HepG2 (cell line): Measurements from ENCODE around the gene PDXDC1. TPM values are rescaled to one million over a fixed set of nuclear protein-coding genes. Genes with fewer than 3 reads are reported as not detected.
A peak's percentile ranks its signal among the peaks of the same experiment; 100 is the strongest.
"Not testable (repeated sequence)": the region's sequence is repeated elsewhere in the genome, so short reads cannot be mapped to it uniquely, and the experiment has no call there.

Experiments
- ATAC-seq: fragments of 200-7000 bp; cut with Tn5 transposase; 3 replicates; pipeline ENCODE4 v1.9.1; 2020; ENCODE audit warnings: mild to moderate bottlenecking, moderate library complexity
- BruUV-seq: library from RNA; stranded (reverse); fragments of 400-500 nt; replicated peaks from 2 replicates; lab custom pipeline; 2021; lab: Mats Ljungman, UMichigan
- CTCF ChIA-PET: fragments of 300-600 bp; formaldehyde crosslinking; extraction: SDS; loops from one replicate; lab custom pipeline; 2021; ENCODE audit warnings: low total read pairs, inconsistent platforms, low intra/inter-chr PET ratio; lab: Yijun Ruan, JAX
- POLR2A ChIA-PET: fragments of 350-600 bp; sonication (Branson Sonifier 250); formaldehyde crosslinking; loops from one replicate; lab custom pipeline; 2020; ENCODE audit warnings: antibody characterized with exemption, inconsistent platforms; lab: Yijun Ruan, JAX
- DNase-seq: peaks from one replicate; pipeline ENCODE4 v3.0.0-alpha.2; 2015; ENCODE audit warnings: low spot score
- FAIRE-seq: peaks from 3 replicates; lab custom pipeline; 2011; peaks lifted over from hg19 to GRCh38; lab: Jason Lieb, UNC
- H2AFZ ChIP-seq: one replicate; pipeline ENCODE4 v1.6.1; 2011; ENCODE audit warnings: low read length, inconsistent platforms
- H3K27ac ChIP-seq: fragments of 300-600 bp; 3 replicates; pipeline ENCODE4 v1.8.0; 2011; ENCODE audit warnings: mixed run types, mild to moderate bottlenecking, mixed read lengths, low read length, inconsistent platforms; ENCODE audit not compliant: insufficient read depth; ENCODE audit errors: extremely low read length
- H3K27me3 ChIP-seq, 2 experiments: fragments of 200-600 bp in 1 of 2; 2 replicates in 1 of 2; 3 replicates in 1 of 2; pipeline versions ENCODE4 v1.6.0 to v1.8.0; 2011; ENCODE audit warnings: low read length in 2 of 2, mild to moderate bottlenecking in 2 of 2, moderate library complexity in 2 of 2, inconsistent platforms in 1 of 2; ENCODE audit not compliant: insufficient read depth in 2 of 2, control insufficient read depth in 1 of 2
- H3K36me3 ChIP-seq, 2 experiments: fragments of 200-600 bp in 1 of 2; replicated peaks in 1 of 2; 2 replicates in 1 of 2; 3 replicates in 1 of 2; pipeline versions ENCODE4 v1.5.1 to v1.8.0; 2011; ENCODE audit warnings: low read length in 2 of 2, inconsistent platforms in 1 of 2; ENCODE audit not compliant: insufficient read depth in 2 of 2, control insufficient read depth in 1 of 2
- H3K4me1 ChIP-seq: 2 replicates; pipeline ENCODE4 v1.5.1; 2012; ENCODE audit warnings: low read length, inconsistent platforms; ENCODE audit not compliant: insufficient read depth
- H3K4me2 ChIP-seq: 2 replicates; pipeline ENCODE4 v1.6.0; 2011; ENCODE audit warnings: low read depth, low read length, inconsistent platforms
- H3K4me3 ChIP-seq, 3 experiments: fragments of 200-600 bp in 1 of 3; sonication (generic), shearing (Covaris generic) in 1 of 3; replicated peaks in 1 of 3; 2 replicates each; pipeline ENCODE4 v1.5.1; 2011 to 2016; ENCODE audit warnings: low read length in 3 of 3, inconsistent platforms in 2 of 3, low read depth in 2 of 3, mild to moderate bottlenecking in 2 of 3, control low read depth in 1 of 3, mixed read lengths in 1 of 3; ENCODE audit not compliant: insufficient read depth in 1 of 3
- H3K79me2 ChIP-seq: one replicate; pipeline ENCODE4 v1.6.1; 2011; ENCODE audit warnings: low read length, inconsistent platforms; ENCODE audit not compliant: insufficient read depth
- H3K9ac ChIP-seq: 2 replicates; pipeline ENCODE4 v1.6.0; 2011; ENCODE audit warnings: mild to moderate bottlenecking, low read depth, low read length, inconsistent platforms; ENCODE audit not compliant: insufficient read depth
- H3K9me3 ChIP-seq: 2 replicates; pipeline ENCODE4 v1.5.1; 2012; ENCODE audit warnings: mild to moderate bottlenecking, low read length
- H4K20me1 ChIP-seq: 2 replicates; pipeline ENCODE4 v1.6.0; 2011; ENCODE audit warnings: inconsistent platforms, mild to moderate bottlenecking, low read length, moderate library complexity; ENCODE audit not compliant: insufficient read depth
- FOSL2 ChIP-seq: sonication (generic); formaldehyde crosslinking; IDR thresholded peaks from 2 replicates; pipeline ENCODE4 v1.4.0; 2020; ENCODE audit warnings: missing genetic modification reagents
- NFE2 ChIP-seq: sonication (generic); formaldehyde crosslinking; IDR thresholded peaks from 2 replicates; pipeline ENCODE4 v1.4.0; 2020; ENCODE audit warnings: missing genetic modification reagents
- NFE2L2 ChIP-seq: fragments of 150-350 bp; IDR thresholded peaks from 2 replicates; pipeline ENCODE4 v1.6.1; 2014; ENCODE audit warnings: low read length
- WGBS: methylation state at CpG from one replicate; pipeline ENCODE4 v1.1.6; 2017; ENCODE audit warnings: low lambda C conversion rate; 5-methylcytosine and 5-hydroxymethylcytosine counted together
- in situ Hi-C: cut with HindIII; loops from 2 replicates; pipeline ENCODE4 v1.10.0; 2017; ENCODE audit warnings: low pct_unique_long_range_greater_than_20kb; ENCODE audit not compliant: extremely low pct_ligation_motif_present
- intact Hi-C: fragments of 100-400 bp; cut with micrococcal nuclease; formaldehyde crosslinking; loops from one replicate; pipeline ENCODE4 v1.10.0; 2022; ENCODE audit not compliant: unreplicated experiment
- polyA plus RNA-seq, 8 experiments: library from polyadenylated mRNA; depleted of rRNA in 3 of 8; stranded (reverse) in 7 of 8; unstranded in 1 of 8; fragments of >200 nt; fragmentation: Illumina TruSeq in 4 of 8; extraction: Trizol in 4 of 8; gene quantifications; 2 replicates each; pipeline versions ENCODE4 v1.2.1 to v1.2.3, GENCODE V29; 2011 to 2016; ENCODE audit warnings: low read depth in 4 of 8, missing spikeins in 1 of 8, mixed read lengths in 1 of 8; ENCODE audit not compliant: insufficient read depth in 1 of 8
- total RNA-seq, 5 experiments: library from RNA; depleted of rRNA; stranded (reverse); fragments of >200 nt; fragmentation: Illumina TruSeq; extraction: Trizol; gene quantifications; 2 replicates each; pipeline ENCODE4 v1.2.3, GENCODE V29; 2016; ENCODE audit warnings: low read depth in 1 of 5

The PDXDC1 gene
- total and polyA plus RNA-seq, 2 of the 13 experiments (the other 11 are each of a cell fraction or from before 2014, with no cell fraction given), result 133 to 169 TPM

DNA sequence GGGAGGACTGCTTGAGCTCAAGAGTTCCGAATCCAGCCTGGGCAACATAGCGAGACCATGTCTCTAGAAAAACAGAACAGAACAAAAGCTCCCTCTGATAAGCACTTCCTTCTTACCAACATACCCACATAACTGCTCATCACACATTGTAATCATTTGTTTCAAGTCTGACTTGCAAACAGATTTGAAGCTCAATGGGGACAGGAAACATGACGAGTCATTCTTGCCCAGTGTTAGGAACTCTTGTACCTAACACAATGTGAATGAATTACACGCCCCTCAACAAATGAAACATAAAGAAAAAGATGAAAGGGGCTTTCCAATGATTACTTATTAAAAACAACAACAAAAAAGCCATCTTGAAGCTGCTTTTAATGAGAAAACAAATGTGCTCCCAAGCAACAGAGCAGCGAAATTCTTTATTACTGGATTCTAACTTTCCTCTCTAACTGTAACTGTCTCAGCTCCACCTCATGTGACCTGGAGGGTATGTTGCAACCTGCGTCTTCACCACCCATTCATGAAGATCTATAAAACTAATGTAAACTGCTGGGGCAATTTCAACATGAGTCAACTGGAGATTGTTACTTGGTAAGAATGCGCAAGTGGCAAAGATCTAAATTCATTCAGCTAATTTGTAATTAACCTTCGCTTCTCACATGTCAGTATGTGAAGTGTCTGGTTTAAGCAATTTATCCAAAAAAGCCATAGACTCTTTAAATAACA lies 87.4 kb downstream of the PDXDC1 start:
- H3K79me2 ChIP-seq, FAIRE-seq, H2AFZ ChIP-seq, H3K9me3 ChIP-seq, H4K20me1 ChIP-seq, H3K9ac ChIP-seq, H3K27ac ChIP-seq, intact Hi-C loops, H3K27me3 ChIP-seq, ATAC-seq, H3K4me2 ChIP-seq, BruUV-seq, CTCF ChIA-PET, H3K4me3 ChIP-seq: not testable (repeated sequence)
- DNase-seq, result peak; percentile 67
- peaks cover 17% of the 10 kb centered on the region for H3K4me1 ChIP-seq
- H3K36me3 ChIP-seq, result peaks cover 28 to 62% of the 10 kb centered on the region in 2 experiments
- peak; percentile 67 for TF ChIP-seq NFE2L2
- TF ChIP-seq NFE2 (CRISPR knock-in tag), result peak; percentile 51; the same call in 1 of the 2 replicates
- TF ChIP-seq FOSL2, result peak; percentile 15; the same call in 1 of the 2 replicates
- 96% methylated on average over 8 of the region's 8 CpGs for WGBS
- in situ Hi-C loops, result loop anchor here (25.0 kb wide), 1 partner anchor 175 kb away; no protein-coding TSS in a partner anchor
- POLR2A ChIA-PET, result interaction anchor here (1.3 kb wide), 1 partner anchor 10 kb away, joined by 4 read pairs; no protein-coding TSS in a partner anchor

DNA sequence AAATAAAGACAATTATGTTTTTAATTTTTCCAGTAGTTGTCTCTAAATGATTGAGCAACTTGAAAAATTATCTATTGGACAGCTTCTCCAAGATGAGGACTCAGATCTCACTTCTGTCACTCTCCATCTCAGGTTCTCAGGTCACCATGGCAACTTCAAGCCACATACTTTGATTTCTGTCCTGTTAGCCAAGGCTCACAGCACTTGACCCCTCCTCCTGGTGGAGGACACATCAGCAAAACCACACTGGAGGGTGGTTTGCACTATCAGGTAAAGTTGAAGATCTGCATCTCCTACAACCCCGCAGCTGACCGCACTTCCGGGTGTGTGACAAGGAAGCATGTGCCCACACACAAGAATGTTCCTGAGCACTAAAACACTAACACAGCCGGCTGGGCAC lies 91.1 kb downstream of the PDXDC1 start:
- H3K9ac ChIP-seq, ATAC-seq, H3K27me3 ChIP-seq, H3K9me3 ChIP-seq, H2AFZ ChIP-seq, H4K20me1 ChIP-seq, BruUV-seq, DNase-seq, POLR2A ChIA-PET, FAIRE-seq, intact Hi-C loops, H3K4me1 ChIP-seq, H3K79me2 ChIP-seq, CTCF ChIA-PET, H3K4me2 ChIP-seq, H3K27ac ChIP-seq, H3K4me3 ChIP-seq: not testable (repeated sequence)
- in situ Hi-C loops, result loop anchor here (25.0 kb wide), 1 partner anchor 179 kb away; no protein-coding TSS in a partner anchor
- 100% methylated on average over 4 of the region's 4 CpGs for WGBS
- H3K36me3 ChIP-seq, result peaks cover 33 to 69% of the 10 kb centered on the region in 2 experiments

- peaks cover 27 to 61% of the 10 kb centered on the region in 2 experiments for H3K36me3 ChIP-seq
- H3K4me1 ChIP-seq, H3K9ac ChIP-seq, BruUV-seq, H3K79me2 ChIP-seq, H3K4me3 ChIP-seq, H3K4me2 ChIP-seq, H3K27ac ChIP-seq, H3K9me3 ChIP-seq, H3K27me3 ChIP-seq, ATAC-seq, H4K20me1 ChIP-seq, H2AFZ ChIP-seq, CTCF ChIA-PET, FAIRE-seq, intact Hi-C loops, DNase-seq: not testable (repeated sequence)
- WGBS, result 96% methylated on average over 8 of the region's 8 CpGs
- in situ Hi-C loops, result loop anchor here (25.0 kb wide), 1 partner anchor 179 kb away; no protein-coding TSS in a partner anchor
- POLR2A ChIA-PET, result interaction anchor here (0.8 kb wide), 1 partner anchor 9 kb away, joined by 3 read pairs; no protein-coding TSS in a partner anchor
These were observed 91.9 kb downstream of the PDXDC1 start for GRCh38 chr16:15066690-15067089.

- H3K4me1 ChIP-seq, H4K20me1 ChIP-seq, H3K27me3 ChIP-seq, intact Hi-C loops, H3K4me3 ChIP-seq, POLR2A ChIA-PET, CTCF ChIA-PET, H3K9me3 ChIP-seq, H3K4me2 ChIP-seq, ATAC-seq, H3K27ac ChIP-seq, H3K79me2 ChIP-seq, H2AFZ ChIP-seq, BruUV-seq, H3K9ac ChIP-seq, DNase-seq, FAIRE-seq: not testable (repeated sequence)
- H3K36me3 ChIP-seq, result peaks cover 32 to 68% of the 10 kb centered on the region in 2 experiments
- in situ Hi-C loops, result loop anchor here (25.0 kb wide), 1 partner anchor 184 kb away; no protein-coding TSS in a partner anchor
- 98% methylated on average over 4 of the region's 4 CpGs for WGBS
These were observed 96.2 kb downstream of the PDXDC1 start for GRCh38 chr16:15071013-15071412.
